ENCODE results near the gene SP6. TPM values are rescaled to one million over a fixed set of nuclear protein-coding genes. Genes with fewer than 3 reads are reported as not detected.

Gene SP6
- polyA plus RNA-seq, 1 experiment = 0.05 TPM

- ChIA-PET CTCF (interaction anchor here (0.5 to 1.7 kb wide), 4 partner anchors 9 to 29 kb away, joined by 3 to 6 read pairs (median 4); partner anchors contain the start of gene SCRN2), POLR2A (no interaction called here)
- DNase-seq (ENCODE audit: low read depth) = no peak
- H3K27me3 ChIP-seq (ENCODE audit: control insufficient read depth, insufficient read depth, low read length) = peaks cover 14% of the 10 kb centered on the region
- no peaks in the 10 kb centered on the region for H3K36me3 ChIP-seq (ENCODE audit: control insufficient read depth, insufficient read depth, low read length)
- TF ChIP-seq, protein P1, sequence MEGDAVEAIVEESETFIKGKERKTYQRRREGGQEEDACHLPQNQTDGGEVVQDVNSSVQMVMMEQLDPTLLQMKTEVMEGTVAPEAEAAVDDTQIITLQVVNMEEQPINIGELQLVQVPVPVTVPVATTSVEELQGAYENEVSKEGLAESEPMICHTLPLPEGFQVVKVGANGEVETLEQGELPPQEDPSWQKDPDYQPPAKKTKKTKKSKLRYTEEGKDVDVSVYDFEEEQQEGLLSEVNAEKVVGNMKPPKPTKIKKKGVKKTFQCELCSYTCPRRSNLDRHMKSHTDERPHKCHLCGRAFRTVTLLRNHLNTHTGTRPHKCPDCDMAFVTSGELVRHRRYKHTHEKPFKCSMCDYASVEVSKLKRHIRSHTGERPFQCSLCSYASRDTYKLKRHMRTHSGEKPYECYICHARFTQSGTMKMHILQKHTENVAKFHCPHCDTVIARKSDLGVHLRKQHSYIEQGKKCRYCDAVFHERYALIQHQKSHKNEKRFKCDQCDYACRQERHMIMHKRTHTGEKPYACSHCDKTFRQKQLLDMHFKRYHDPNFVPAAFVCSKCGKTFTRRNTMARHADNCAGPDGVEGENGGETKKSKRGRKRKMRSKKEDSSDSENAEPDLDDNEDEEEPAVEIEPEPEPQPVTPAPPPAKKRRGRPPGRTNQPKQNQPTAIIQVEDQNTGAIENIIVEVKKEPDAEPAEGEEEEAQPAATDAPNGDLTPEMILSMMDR (IDR thresholded peaks at IDR 0.05; ENCODE audit: insufficient read depth, low read depth, low read length) = no peak
- H3K4me3 ChIP-seq (ENCODE audit: low read depth, low read length) = no peak overlapping the region
These were observed 19.1 kb upstream of the SP6 start for GRCh38 chr17:47870056-47870455.

- no peak overlapping the region for H3K4me3 ChIP-seq (ENCODE audit: low read depth, low read length)
- POLR2A ChIA-PET = no interaction called here
- TF ChIP-seq, protein P1 (IDR thresholded peaks at IDR 0.05; ENCODE audit: insufficient read depth, low read depth, low read length) = no peak
- CTCF ChIA-PET = interaction anchor here (1.2 to 2.1 kb wide), 2 partner anchors 21 to 26 kb away, joined by 3 to 6 read pairs; no protein-coding TSS in a partner anchor
- H3K36me3 ChIP-seq (ENCODE audit: control insufficient read depth, insufficient read depth, low read length) = no peaks in the 10 kb centered on the region
- H3K27me3 ChIP-seq (ENCODE audit: control insufficient read depth, insufficient read depth, low read length) = peaks cover 14% of the 10 kb centered on the region
- no peak for DNase-seq (ENCODE audit: low read depth)
These were observed 18.2 kb upstream of the SP6 start for GRCh38 chr17:47869114-47869513.

- no peak for DNase-seq (ENCODE audit: low read depth)
- Histone ChIP-seq H3K36me3 (ENCODE audit: control insufficient read depth, insufficient read depth, low read length) (no peaks in the 10 kb centered on the region), H3K27me3 (ENCODE audit: control insufficient read depth, insufficient read depth, low read length) (peaks cover 10% of the 10 kb centered on the region), H3K4me3 (ENCODE audit: low read depth, low read length) (no peak overlapping the region)
- ChIA-PET POLR2A (no interaction called here), CTCF (interaction anchor here (0.6 to 2.1 kb wide), 3 partner anchors 20 to 25 kb away, joined by 3 to 6 read pairs (median 3); no protein-coding TSS in a partner anchor)
- TF ChIP-seq, protein P1 (IDR thresholded peaks at IDR 0.05; ENCODE audit: insufficient read depth, low read depth, low read length) = no peak
These were observed 17.0 kb upstream of the SP6 start for GRCh38 chr17:47867813-47868533.

- POLR2A ChIA-PET = no interaction called here
These were observed 16.0 kb upstream of the SP6 start for GRCh38 chr17:47866941-47867340.

GRCh38 chr17:47864791-47865216 lies 13.8 kb upstream of the SP6 start:
- no peak for DNase-seq (ENCODE audit: low read depth)
- Histone ChIP-seq H3K36me3 (ENCODE audit: control insufficient read depth, insufficient read depth, low read length) (no peaks in the 10 kb centered on the region), H3K4me3 (ENCODE audit: low read depth, low read length) (no peak overlapping the region), H3K27me3 (ENCODE audit: control insufficient read depth, insufficient read depth, low read length) (no peaks in the 10 kb centered on the region; the same call in none of the 2 replicates)
- TF ChIP-seq, protein P1 (IDR thresholded peaks at IDR 0.05; ENCODE audit: insufficient read depth, low read depth, low read length) = no peak
- POLR2A ChIA-PET = no interaction called here
- CTCF ChIA-PET = interaction anchor here (1.0 to 16.0 kb wide), 4 partner anchors 12 to 25 kb away, joined by 3 to 190 read pairs (median 10); partner anchors contain the start of genes SCRN2 and SP6

More at GRCh38 chr17:47866941-47867340, 16.0 kb upstream of the SP6 start:
- H3K4me3 ChIP-seq (ENCODE audit: low read depth, low read length) = no peak overlapping the region
- no peak for DNase-seq (ENCODE audit: low read depth)
- no peaks in the 10 kb centered on the region for H3K36me3 ChIP-seq (ENCODE audit: control insufficient read depth, insufficient read depth, low read length)
- TF ChIP-seq, protein P1 (IDR thresholded peaks at IDR 0.05; ENCODE audit: insufficient read depth, low read depth, low read length) = no peak
- peaks cover 8% of the 10 kb centered on the region for H3K27me3 ChIP-seq (ENCODE audit: control insufficient read depth, insufficient read depth, low read length)
- CTCF ChIA-PET = no interaction called here
